Stimulated activated CD8-positive, alpha-beta memory T cell treated with anti-CD3 and anti-CD28 coated beads, Interleukin-4, amount 100 ng/mL, for 48 hours (primary cell): Measurements from ENCODE around the gene ATP7B.
"Not testable (repeated sequence)": the region's sequence is repeated elsewhere in the genome, so short reads cannot be mapped to it uniquely, and the experiment has no call there.

Experiments
- DNase-seq: peaks from one replicate; pipeline ENCODE4 v3.0.0-alpha.2; 2020

The ATP7B gene

DNA sequence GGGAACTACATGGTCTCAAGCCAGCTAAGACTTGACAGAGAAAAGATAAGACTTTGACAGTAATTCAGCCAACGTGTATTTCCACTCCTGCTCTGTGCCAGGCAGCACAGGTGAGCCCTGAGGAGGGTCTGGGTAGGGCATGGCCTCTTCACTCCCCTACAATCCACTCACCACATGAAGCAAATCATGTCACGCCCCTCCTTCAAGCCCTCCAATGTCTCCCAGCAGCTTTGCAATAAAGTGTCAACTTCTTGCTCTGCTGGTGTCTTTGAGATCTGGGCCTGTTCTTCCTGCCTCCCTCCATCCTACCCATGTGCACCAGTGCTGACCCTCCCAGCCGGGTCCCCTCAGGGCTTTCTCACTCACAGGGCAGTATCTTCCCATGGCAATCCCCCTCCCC, 91.0 kb downstream of the ATP7B start:
- no peak for DNase-seq

DNA sequence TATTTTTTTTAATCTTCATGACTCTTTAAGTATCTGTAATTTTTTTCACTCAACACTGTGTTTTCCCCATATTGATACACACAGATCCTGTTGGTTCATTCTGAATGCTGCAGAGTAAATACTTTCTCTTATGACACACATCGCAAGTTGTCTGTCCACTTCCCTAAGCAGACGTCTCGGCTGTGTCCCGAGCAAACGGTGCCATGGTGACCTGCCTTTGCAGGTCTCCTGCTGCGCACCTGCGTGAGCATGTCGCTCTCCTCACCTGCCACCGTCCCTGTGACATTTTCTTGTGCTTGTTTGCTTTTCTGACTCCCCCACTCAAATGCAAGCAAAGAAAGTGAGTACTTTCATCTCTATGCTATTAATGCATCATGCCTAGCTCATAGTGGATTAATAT, 91.7 kb downstream of the ATP7B start:
- DNase-seq, result no peak

DNA sequence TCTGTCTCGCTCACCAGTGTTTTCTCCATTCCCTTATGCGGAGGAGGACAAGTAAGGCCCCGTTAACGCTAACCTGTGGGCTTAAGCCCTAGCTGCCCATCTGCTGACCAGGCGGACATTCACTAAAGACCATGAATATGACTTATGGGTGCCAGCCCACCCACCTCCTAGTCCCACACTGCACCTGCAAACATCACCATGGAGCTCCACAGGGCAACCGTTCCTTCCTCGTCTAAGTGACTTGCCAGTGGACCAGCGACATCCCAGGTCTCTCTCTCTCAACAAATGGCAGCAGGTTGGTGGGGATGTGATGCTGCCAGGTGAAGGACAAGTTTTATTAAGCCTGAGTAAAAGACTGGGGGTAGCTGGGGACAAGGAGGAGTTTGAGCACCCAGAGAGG, 94.3 kb downstream of the ATP7B start:
- DNase-seq, result no peak

DNA sequence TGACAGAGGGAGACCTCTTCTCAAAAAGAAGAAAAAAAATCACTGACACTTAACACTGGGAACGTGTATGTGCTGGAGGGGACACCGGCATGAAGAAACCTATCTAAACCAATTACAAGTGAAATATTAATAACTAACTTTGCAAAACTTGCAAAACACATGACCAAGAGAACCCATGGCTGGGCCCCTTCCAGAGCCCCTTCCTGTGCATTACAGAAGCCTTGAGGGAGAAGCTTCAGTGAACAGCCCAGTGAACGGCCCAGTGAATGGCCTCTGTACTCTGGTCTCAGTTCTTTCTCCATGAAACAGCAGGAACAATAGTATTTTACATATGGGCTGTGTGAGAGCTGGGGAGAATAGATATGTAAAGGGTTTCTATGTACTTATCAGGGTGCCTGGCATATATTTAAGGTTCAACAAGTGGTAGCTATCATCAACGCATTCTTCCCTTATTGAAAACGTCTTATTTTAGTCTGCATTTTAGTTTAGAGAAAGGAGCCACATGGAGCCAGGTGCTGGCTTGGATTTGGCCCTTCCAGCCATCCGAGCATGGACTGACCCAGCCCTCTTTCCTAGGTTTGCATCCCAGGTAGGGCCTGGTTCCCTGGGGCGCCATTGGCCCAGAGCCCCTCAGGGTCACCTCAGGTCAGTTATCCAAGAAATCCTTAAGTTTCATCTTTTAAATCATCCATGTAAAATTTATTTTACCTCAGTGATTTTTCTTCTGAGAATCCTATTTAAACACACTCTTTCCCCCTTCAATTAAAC, 95.0 kb downstream of the ATP7B start:
- DNase-seq, result no peak

DNA sequence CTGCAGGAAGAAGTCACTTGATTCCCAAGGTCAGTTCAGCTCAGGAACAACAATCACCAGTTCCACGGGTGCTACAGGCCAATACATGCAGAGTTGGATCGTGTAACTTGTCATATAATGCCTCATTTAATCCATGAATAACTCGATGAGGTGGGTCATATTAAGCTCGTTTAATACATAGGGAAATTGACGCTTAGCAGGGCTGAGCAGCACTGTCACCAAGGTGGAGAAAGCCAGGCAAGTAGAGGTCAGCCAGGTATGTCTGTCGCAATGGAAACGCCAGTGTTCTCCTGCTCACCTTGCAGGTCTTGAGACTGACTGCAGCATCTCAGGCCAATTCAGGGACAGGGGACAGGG, 97.1 kb downstream of the ATP7B start:
- no peak for DNase-seq

DNA sequence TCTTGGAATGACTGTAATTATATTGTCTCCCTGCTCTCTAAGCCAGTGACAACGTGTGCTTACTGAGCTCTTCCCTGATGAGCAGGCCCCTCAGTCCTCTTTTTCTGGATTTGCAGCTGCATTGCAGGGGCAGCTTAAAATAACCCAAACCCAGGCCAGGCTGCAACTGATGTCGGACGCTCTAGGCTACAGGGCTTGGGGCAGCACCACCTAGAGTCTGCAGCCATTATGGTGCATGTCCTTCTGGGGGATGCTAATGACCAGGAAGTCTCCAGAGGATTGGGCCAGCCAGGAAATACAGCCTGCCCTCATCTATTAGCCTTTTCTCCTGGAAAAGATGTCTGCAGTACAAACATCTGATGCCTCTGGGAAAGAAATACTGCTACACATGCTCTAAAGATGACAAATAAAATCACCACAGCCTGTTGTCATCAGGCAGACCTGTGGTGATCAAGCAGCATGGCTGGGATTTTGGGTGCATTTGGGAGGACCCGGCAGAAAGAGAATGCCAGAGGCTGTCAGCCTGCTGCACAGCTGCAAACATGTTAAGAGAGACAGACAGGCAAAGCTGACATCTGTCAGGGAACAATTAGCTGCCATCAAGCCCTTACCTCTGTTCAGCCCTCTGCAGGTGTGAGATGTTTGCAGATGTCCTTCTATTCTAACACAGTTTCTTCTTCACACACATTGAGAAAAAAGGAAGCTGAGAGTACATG, 97.7 kb downstream of the ATP7B start:
- DNase-seq, result no peak

DNA sequence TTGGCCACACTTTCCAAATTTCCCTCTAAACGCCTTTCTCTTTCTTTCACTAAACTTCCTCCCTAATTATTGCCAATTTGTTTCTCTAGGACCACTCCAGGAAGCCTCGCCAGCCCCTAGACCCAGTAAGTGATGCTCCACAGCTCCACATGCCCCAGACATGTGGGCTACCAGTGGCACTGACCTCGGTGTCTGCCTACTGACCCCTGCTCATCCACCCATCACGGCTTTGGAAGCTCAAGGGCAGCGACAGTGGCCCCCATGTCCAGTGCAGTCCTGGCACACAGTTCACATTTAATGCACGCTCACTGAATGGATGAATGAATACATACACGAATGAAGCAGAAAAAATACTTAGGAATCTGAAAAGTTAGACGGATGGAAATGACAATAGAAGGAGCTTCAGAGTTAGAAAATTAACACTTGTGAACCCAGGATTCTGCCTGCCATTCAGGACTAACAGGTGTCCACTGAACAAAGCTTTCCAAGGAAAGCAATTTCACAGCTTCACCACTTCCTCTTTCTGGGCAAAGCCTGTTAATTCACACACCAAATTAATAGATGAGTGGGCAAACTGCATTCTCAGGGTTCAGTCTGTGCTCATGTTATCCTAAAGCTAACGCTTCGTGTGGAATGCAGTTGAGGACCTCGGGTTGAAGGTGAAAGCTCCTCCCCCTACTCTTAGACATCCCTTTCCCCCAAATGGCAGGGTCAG, 98.6 kb downstream of the ATP7B start:
- no peak for DNase-seq

DNA sequence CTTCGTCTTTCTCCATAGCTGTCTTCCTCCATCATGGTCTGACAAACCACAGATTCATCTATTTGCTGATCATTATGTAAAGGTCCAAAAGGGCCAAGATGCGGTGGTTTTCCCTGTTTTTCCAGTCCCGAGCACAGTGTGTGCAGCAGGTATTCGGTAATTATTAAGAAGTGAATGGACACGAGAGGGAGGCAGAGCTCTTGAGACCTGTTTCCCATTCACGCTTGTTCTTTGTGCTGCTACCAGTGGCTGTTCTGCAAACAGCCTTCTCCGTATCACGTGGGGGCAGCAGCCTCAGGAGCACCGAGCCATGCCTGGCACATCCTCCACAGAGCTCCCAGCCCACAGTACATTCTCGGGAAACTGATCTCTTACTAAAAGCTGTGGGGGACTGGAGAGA, 99.2 kb downstream of the ATP7B start:
- DNase-seq, result no peak

DNA sequence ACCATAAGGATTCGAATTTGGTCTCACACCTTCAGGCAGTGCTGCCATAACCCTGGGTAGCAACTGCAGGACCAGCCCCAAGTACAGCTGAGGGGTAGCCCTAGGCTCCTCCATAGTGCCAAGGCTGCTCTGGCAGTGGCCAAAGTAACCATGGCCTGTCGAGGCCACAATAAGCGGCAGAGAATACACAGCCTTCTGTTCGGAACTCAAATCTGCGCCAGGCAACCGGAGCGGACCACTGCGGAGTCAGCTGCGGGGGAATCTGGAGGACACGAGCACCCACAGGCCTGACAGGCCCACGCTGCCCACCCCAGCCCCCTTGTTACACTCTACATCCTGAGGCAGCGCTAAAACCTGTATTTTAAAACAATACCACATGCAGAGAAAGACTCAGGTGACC, 100.7 kb downstream of the ATP7B start:
- DNase-seq, result no peak

DNA sequence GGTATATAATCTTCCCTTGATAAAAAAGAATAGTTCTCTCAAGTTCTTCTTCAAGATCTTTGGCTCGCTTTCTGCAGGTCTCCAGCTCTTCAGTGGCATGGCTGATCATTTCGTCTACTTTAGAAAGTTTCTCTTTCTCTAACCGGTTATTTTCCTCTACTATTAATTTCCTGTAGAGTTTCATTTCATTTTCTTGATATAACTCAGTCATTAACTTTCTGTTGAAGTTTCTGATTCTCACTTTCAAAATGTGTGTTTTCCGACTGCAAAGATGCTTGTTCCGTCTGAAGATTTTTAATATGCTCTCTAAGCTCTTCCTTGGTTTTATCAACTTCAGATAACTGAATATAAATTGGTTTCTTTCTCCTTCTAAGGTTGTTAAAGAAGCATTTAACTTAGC, 102.0 kb downstream of the ATP7B start:
- DNase-seq, result not testable (repeated sequence)

DNA sequence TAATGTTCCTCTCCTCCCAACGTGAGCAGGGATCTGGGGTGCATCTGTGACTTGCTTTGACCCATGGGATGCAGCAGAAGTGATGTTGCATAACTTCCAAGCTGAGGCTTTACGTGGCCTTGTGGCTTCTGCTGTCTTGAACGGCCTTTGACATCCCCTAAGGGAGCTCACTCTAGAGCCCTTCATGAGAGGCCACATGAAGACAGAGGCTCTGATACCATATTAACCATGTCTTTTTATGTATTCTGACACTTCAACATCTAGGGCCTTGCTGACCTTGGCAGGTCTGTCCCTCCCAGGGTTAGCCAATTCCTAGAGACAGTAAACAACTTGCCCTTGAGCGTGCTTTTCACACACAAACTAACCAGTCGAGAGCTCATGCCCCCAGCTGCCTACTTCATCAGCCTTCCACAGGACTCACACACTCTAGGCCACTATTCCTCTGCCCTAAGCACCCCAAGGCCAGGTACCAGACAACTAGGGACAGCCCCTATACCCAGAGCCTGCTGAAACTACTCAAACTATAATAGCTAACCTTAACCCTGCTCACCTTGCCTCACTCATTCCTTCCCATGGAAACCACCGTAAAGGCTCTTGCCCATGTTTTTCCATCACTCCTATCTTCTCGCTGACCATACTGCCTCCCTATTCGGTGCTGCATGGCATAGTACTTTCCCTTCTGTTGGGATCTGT, 104.1 kb downstream of the ATP7B start:
- DNase-seq, result no peak

DNA sequence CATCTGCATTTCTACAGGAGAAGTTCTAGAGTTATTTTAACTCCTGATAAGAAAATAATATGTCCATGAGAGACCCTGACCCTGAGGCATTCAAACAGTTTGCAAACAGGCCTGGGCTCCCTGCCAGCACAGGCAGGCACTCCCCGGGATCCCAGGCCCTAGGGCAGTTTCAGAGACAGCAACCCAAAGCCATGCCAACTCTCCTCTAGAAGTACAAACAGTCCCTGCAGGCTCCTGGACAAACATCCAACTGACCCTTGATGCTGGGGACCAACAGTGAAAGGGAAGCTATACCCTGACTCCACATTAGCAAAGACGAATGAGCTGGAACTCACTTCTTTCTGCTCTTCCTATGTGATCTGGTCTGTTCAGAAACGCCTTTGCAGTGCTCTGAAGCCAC, 104.7 kb downstream of the ATP7B start:
- no peak for DNase-seq

DNA sequence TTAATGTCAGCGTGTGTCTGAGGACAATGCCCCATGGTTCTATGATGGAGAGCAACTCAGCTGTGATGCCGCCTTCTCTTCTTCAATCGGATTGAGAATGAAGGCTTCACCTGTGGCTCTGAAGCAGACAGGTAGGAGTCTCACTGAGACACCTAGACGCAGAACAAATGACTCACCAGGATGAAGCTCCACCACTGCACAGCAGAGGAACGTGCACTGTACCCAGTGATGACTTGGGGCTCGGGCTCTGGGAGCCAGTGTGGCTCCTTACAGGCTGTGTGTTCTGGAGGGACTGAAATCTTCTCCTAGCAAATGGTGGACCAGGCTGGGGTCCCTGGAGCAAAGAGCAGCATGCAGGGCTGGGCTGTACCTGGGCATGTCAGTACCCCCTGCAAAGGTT, 105.5 kb downstream of the ATP7B start:
- no peak for DNase-seq

DNA sequence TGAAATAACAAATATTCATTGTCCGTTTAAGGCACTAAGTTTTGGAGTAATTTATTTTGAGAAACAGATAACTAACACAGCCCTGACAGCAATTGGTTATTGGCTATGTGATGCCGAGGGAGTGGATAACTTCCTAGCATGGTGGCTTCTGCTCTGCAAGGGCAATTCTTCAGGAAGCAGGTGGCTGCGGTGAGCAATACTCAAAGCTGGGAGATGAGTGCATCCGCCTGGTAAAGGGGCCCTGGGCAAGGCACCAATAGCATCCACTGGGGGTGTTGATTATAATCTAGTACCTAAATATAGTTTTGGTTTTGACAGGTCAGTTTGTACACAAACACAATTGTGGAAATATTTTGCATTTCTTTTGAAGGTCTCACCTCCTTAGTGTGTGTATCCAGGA, 108.5 kb downstream of the ATP7B start:
- DNase-seq, result no peak

DNA sequence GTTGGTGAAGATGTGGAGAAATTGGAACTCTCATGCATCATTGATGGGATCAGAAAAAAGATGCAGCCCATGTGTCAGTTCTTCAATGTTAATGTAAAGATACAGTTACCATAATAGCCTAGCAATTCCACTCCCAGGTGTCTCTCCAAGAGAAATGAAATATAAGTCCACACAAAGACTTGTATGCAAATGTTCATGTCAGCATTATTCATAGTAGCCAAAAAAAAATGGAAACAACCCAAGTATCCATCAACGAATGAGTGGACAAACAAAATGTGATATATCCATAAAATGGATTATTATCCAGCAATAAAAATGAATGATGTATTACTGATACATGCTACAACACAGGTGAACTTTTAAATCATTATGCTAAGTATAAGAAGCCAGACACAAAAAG, 110.8 kb downstream of the ATP7B start:
- DNase-seq, result no peak

DNA sequence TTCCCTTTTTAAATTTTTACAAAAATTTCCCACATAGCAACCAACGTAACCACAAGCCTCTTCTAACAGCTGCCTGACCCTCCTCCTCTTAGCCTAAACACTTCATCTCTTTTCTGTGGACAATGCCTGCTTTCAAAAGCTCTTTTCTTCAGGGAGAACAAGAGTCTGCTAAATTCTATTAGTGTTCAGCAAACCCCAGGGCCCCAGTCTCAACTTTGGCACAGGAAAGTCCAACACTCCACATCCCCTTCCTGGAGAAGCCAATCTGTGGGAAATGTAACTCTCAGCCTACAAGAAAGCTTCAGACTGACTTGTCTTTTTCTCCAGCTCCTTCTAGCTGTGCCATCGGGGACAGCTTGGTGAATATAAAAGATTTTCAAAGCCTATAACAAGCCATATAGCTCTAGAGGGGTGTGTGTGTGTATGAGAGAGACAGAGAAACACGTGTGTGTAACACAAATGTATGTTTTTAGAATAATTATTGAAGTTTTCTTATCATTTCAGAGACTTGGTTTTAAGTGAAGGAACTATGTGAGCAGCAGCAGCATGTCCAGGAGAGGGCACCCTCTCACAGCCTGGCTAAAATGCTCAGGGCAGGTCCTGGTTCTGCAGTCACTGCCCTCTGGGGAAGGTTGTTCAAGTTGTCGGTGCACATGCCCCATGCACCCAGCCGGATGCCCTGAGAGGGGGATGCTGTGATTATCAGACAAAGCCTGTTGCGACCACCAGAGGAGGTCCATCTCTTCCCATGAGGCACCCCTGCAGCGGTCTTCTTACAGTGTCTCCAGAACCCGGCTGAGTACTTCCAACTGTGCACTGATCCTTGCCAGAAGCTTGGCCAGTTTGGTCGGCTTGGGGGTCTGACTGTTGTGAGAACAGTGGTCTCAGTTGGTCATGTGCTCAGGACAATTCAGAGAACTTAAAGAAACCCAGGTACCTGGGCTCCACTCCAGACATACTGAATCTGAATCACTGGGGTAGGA, 115.1 kb downstream of the ATP7B start:
- peak; percentile 54 for DNase-seq

DNA sequence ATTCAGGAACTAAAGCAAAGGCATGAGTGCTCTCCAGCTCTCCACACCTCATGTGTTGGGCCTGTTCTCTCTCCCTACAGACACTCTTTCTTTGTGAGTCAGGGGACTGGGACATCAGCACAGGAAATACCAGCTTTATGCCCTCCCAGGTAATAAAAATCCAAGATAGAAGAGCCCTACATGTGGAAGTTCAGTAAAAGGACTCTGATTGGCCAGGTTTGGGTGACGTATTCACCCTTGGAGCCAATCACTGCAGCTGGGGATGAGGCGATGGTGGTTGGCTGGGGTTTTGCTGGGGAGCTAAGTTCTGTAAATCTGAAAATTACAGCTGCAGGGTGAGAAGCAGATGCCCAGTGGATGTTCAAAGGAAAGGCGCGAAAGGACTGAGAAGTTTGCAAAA, 117.0 kb downstream of the ATP7B start:
- DNase-seq, result no peak

DNA sequence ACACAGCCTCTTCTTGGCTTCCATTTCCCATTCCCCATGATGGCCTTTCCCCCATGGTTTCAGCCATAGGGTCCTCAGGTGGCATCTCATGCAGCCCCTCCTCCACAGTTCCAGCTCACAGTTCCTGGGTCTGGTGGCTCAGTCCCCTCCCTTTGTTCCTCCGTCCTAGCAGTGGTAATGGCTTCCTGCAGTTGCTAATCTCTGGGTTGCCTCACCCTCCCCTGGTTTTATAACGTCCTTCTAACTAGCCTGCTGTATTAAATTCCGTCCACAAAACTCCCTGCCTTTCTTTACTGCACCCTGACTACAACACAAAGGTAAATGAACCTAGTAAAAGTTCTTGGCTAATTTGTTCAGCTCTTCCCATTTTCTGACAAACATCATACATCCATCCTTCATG, 118.6 kb downstream of the ATP7B start:
- DNase-seq, result no peak

DNA sequence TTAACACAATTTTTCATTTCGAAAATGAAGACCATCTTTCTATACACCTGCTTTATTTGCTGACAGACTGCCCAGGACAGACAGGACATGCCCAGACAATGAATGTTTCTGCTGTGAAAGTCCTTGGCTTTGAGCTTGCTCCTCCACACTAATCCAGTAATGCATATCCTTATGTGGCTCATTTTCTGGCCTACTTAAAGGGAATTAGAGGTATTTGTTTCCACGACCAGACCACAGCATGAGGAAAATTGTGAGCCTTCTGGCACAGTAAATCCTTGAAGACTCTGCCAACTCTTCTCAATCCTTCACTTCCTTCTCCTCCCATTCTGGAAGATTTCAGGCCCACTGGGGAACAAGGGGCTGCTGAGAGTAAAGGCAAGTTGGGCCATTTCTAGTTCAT, 123.8 kb downstream of the ATP7B start:
- no peak for DNase-seq

DNA sequence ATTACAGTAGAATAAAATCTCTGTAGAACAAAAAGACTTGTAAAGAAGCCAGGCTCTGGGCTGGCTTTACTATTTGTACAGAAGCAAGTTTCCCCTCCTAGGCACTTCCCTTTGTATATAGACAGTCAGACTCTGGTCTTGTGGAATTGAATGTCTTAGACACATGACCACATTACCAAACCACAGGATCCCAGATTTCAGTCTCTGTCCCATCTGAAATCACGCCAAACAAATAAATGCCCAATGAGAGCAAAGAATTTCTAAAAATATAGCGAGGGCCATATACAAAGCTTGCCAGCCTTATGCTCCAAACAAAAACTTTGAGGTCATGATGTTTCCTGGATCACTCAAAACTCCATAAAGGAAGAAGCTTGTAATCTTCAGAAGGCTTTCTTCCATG, 125.6 kb downstream of the ATP7B start:
- DNase-seq, result no peak

DNA sequence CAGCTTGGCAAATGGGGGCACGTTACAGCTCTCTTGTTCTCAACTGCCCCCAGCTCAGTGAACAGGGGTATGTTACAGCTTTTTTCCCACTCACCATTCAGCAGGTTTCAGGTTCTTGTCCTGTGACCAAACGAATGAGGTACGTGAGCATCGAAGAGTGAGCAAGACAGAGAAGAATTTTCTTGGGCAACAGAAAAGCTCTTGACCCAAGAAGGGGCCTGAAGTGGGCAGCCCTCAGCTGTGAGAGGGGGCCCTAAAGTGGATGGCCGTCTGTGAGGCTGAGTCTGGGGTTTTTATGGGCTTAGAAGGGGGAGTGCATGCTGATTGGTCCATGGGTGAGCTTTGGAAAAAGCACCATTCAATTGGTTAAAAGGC, 128.0 kb downstream of the ATP7B start:
- DNase-seq, result no peak
